AG09309 (cell line): ENCODE measurements around the gene BABAM1.

ENCODE experiments used
- DNase-seq: peaks from one replicate; pipeline ENCODE4 v3.0.0-alpha.2; 2010; ENCODE audit warnings: low read depth
- H3K4me3 ChIP-seq: 2 replicates; pipeline ENCODE4 v1.5.1; 2011; ENCODE audit warnings: mild to moderate bottlenecking, low read depth, low read length, moderate library complexity; ENCODE audit not compliant: control insufficient read depth
- TF ChIP-seq, protein P1 (sequence below): IDR thresholded peaks from 2 replicates; pipeline ENCODE4 v1.5.1; 2011; ENCODE audit warnings: mild to moderate bottlenecking, low read depth, low read length, inconsistent platforms; ENCODE audit not compliant: insufficient read depth, control insufficient read depth; ENCODE audit errors: missing control alignments

Gene BABAM1

DNA sequence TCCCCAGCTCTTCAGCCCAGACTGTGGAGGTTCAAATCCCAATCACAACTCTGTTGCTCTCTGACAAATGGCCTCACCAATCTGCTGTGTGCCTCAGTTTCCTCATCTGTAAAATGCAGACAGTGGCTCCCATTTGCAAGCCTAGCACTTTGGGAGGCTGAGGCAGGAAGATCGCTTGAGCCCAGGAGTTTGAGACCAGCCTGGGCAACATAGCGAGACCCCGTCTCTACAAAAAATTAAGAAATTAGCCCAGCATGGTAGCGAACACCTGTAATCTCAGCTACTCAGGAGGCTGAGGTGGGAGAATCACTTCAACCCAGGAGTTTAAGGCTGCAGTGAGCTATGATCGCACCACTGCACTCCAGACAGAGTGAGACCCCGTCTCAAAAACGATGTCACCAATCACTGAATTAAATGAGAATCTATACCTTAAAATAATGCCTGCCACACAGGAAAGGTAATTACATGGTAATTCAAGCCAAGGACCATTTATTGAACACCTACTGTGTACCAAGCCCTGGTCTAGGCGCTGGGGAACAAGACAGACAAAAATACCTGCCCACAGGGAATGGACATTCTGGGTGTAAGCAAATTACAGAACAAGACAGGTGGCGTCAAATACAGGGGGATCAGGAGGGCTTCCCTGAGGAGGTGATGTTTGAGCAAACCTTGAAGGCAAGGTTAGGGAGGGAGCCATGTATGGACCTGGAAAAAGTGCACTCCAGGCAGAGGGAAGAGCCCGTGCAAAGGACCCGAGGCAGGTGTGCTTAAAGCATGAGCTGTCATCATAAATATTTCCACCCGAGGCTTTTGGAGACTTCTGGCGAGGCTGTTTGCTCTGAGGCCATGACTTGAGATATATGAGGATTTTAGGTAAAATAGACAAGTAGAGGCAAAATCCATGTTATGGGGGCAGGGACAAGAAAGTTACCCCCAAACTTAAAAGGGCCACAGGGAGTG lies 29.2 kb upstream of the BABAM1 start:
- TF ChIP-seq, protein P1, sequence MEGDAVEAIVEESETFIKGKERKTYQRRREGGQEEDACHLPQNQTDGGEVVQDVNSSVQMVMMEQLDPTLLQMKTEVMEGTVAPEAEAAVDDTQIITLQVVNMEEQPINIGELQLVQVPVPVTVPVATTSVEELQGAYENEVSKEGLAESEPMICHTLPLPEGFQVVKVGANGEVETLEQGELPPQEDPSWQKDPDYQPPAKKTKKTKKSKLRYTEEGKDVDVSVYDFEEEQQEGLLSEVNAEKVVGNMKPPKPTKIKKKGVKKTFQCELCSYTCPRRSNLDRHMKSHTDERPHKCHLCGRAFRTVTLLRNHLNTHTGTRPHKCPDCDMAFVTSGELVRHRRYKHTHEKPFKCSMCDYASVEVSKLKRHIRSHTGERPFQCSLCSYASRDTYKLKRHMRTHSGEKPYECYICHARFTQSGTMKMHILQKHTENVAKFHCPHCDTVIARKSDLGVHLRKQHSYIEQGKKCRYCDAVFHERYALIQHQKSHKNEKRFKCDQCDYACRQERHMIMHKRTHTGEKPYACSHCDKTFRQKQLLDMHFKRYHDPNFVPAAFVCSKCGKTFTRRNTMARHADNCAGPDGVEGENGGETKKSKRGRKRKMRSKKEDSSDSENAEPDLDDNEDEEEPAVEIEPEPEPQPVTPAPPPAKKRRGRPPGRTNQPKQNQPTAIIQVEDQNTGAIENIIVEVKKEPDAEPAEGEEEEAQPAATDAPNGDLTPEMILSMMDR, result no peak
- DNase-seq, result no peak
- H3K4me3 ChIP-seq, result no peak overlapping the region

DNA sequence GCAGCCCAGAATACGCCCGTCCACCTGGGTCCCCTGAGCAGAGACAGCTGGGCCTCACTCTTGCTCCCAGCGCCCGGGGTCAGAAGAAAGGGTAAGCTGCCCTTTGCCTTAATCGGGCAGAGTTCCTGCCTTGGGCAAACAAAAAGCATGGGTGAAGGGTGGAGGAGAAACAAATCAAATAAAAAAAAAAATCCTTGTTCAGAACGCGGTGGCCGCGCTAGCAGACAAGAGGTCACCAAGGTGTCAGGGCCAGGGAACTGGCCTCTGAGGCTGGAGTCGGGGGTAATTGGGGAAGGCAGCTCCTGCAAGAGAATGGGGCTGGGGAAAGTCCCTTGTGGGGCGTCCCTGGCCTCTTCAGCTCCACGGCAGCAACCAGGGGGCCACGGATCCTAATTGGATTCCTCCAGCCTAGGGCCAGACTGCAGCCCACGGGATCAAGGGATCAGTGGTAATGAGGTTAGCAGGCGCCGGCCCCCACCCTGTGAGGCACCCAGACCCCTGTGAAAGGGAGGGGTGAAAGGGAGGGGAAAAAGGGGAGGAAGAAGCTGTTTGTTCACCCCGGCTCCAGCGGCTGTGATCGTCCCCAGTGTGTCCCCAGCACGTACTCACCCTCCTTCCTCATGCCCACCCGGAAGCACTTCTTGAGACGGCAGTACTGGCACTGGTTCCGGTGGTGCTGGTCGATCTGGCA lies 27.0 kb upstream of the BABAM1 start:
- TF ChIP-seq, protein P1, result no peak
- no peak for DNase-seq
- no peak overlapping the region for H3K4me3 ChIP-seq

DNA sequence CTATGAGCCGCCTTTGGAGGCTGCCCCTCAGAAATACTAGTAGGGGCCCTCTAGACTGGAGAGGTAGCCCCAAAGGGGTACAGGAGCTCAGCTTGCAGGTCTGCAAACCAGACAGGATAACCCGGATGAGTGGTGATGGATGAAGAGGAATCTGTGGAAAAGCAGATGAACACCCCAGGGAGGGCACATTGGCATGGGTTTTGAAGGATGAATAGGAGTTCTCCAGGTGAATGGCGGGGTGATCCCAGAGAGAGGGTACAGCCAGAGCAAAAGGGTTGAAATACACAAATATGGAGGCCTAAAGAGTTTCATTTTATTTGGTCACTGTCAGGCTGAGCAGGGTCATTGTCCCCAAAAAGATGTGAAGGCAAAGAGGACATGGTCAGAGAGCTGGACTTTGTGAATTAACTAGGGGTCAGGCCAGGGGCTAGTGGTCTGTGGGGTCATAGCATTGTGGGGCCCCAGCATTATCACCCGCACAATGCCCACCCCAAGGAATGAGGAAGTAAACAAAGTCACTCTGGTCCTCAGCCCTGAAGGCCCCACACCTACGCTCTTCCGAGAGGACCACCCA lies 26.3 kb upstream of the BABAM1 start:
- TF ChIP-seq, protein P1, result no peak
- H3K4me3 ChIP-seq, result no peak overlapping the region
- no peak for DNase-seq

DNA sequence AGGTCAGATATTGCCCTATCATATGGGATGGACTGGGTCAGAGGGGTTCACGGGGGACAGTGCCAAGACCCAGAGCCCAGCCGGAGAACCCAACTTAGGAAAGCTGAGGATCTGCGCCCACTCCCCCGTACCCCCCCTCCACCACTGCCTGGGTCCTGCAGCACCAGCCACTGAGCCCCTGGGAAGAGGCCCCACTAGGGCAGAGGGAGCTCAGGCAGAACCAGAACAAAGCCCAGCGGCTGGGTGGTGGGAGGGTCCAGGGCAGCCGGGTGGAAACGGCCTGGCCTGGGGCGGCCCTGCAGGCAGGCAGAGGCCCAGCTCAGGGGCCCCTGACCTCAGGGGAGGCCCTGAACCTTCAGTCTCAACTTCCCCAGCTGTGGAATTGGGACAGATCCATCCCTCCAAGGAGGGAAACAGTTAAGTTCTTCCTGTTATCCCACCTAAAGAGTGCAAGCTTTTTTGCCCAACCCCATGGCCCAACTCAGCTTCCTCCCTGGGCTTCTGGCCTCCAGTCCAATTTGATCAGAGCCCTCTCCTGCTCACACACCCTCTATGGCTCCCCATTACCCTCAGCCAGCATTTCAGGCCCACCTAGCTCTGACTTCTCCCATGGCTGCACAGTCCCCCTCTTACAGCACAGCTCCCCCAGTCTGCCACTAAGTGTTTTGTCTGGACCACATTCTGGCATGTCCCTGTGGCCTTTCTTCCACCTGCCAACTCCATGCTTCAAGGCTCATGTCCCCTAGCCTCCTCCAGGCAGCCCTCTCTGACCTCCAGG lies 24.6 kb upstream of the BABAM1 start:
- peak overlapping the region; percentile 7; the same call in 1 of the 2 replicates for H3K4me3 ChIP-seq
- DNase-seq, result no peak
- TF ChIP-seq, protein P1, result no peak

DNA sequence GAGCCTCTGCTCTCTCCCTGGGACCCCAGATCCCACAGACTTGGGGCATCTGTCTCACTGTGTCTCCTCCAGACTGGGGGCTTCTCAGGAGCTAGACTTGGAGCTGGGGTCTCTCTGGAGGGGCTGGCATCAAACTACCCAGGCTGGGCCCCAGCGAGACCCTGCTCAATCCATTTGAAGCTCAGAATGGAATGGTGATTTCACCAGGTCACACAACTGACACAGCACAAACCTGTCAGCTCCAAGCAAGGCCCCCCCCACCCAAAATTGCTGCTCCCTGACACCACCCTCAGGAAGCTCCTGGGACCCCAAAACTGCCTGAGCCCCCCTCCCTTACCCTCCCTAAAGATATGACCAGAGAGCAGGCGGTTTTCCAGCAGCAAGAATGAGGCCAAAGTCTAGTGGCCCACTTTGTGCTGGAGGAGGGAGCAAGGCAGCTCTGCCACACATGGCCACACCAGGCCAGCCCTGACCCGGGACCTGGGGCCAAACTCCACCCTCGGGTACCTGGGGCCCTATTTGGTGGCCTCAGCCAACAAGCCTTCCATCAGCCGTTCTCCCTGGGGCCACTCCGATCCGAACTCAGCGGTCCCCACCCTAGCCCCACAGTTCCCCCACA lies 23.9 kb upstream of the BABAM1 start:
- TF ChIP-seq, protein P1, result no peak
- DNase-seq, result no peak
- H3K4me3 ChIP-seq, result peak overlapping the region; percentile 54
